Sigmoid colon (tissue), 4 donors: ENCODE data around the gene STXBP4.
A peak's percentile ranks its signal among the peaks of the same experiment; 100 is the strongest.

Source experiments
- CTCF ChIP-seq, 4 experiments: fragments of 450-650 bp in 3 of 4; fragments of 200-600 bp in 1 of 4; IDR thresholded peaks; one replicate each; pipeline ENCODE4 v1.5.1; 2016 to 2019; ENCODE audit warnings: antibody characterized with exemption in 4 of 4, mild to moderate bottlenecking in 3 of 4, moderate library complexity in 2 of 4
- EP300 ChIP-seq, 4 donors: sonication (generic); formaldehyde crosslinking; IDR thresholded peaks; one replicate each; pipeline ENCODE4 v1.6.1; 2017; ENCODE audit warnings: antibody characterized with exemption in 4 of 4
- POLR2A ChIP-seq, 2 donors: fragments of 450-650 bp; IDR thresholded peaks; one replicate each; pipeline ENCODE4 v1.6.1; 2016; ENCODE audit warnings: antibody characterized with exemption in 2 of 2, mild to moderate bottlenecking in 2 of 2, moderate library complexity in 2 of 2
- POLR2AphosphoS5 ChIP-seq, 4 donors: sonication (generic); formaldehyde crosslinking; IDR thresholded peaks; one replicate each; pipeline ENCODE4 v1.6.1; 2017; ENCODE audit warnings: antibody characterized with exemption in 4 of 4

GRCh38 chr17:55040611-55041010 lies 72.0 kb downstream of the STXBP4 start:
- TF ChIP-seq CTCF (IDR thresholded peaks at IDR 0.05) (no peak), POLR2A (IDR thresholded peaks at IDR 0.05) (no peak), EP300 (IDR thresholded peaks at IDR 0.05) (no peak), POLR2AphosphoS5 (IDR thresholded peaks at IDR 0.05) (peak in 1 of 4 donors; percentile 15)
